HG03060 (cell line): ENCODE measurements around the gene LRP1B.
A peak's percentile ranks its signal among the peaks of the same experiment; 100 is the strongest.

Experiments used
- ATAC-seq: cut with Tn5 transposase; IDR thresholded peaks from one replicate; pipeline ENCODE4 v1.9.1; 2021; ENCODE audit warnings: low read depth, moderate number of reproducible peaks; ENCODE audit not compliant: unreplicated experiment

Gene LRP1B

DNA sequence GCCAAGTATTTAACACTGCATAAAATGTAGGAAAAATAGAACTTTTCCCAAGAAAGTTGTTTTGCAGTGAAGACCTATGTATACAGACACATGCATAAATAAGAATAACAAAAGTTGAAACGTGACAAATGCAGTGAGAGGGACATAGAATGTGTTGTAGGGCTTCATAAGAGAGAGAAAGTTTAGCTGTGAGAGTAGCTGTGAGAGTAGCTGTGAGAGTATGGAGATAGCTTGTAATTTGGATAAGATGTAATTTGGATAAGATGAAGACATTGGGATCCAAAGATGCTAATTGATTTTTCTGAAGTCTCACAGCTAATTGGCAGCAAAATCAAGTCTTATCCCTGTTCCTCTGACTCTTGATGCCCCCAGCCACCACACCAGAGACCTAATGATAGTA, 170.9 kb downstream of the LRP1B start:
- no peak for ATAC-seq

DNA sequence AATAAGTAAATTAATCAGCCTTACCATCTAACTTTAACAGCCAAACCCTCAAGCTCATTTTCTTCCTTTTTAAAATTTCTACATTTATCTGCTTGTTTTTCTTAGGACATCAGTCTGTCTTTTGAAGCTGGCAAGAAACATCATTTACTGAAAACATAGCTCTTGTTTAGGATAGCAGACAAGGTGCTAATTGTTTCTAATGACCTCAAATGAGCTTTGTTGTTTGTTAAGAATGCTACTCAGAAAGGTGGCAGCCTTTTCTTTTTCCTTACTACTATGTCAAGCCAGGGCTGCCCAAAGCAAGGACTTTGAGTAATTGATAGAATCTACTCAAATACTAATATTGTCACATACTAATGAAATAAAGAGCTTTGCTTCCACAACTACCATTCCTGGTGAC, 171.8 kb downstream of the LRP1B start:
- no peak for ATAC-seq

DNA sequence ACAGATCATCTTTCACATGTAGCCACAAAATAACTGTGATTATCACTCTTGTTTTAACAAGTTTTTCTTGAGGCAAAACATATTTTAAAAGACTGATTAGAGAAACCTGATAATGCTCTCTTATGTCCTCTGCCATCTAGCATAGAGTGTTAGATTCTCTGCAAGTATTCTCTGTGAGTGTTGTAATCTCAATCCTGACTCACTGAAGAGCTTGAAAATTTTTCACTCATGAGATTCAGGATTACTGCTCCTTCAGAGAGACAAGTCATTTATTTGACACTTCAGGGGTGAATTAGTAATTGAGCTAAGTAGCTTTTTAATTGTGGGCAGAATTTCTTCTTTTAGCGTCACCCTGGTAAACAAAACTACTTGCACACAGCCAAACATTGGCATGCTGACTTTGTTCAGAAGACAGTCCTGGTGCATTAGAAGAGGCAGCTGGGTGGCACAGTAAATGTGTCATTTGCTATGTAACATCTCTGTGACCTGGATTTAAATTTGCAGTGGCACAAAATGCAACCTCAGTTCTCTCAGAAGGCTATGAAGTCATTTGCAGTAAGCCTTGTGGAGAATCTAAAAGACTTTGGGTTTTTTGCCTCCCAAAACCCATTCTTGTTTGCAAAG, 172.9 kb downstream of the LRP1B start:
- ATAC-seq = no peak

DNA sequence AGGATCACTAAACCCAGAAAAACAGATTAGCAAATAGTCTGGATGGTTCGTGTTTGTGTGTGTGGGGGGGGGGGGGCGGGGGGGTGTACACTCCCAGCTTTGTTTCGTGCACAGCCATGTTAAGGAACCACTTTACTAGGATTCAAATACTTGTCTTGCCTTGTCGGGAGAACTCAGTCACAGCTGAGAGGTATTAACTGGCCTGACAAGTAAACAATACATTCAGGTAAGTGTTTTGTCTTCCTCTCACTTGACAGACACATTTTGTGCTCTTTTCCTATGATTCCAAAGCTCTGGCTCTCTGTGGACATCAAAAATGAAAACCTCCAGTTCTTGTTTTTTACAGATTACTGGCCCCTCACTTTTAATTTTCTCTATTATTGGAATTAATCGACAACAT, 173.5 kb downstream of the LRP1B start:
- ATAC-seq = no peak

DNA sequence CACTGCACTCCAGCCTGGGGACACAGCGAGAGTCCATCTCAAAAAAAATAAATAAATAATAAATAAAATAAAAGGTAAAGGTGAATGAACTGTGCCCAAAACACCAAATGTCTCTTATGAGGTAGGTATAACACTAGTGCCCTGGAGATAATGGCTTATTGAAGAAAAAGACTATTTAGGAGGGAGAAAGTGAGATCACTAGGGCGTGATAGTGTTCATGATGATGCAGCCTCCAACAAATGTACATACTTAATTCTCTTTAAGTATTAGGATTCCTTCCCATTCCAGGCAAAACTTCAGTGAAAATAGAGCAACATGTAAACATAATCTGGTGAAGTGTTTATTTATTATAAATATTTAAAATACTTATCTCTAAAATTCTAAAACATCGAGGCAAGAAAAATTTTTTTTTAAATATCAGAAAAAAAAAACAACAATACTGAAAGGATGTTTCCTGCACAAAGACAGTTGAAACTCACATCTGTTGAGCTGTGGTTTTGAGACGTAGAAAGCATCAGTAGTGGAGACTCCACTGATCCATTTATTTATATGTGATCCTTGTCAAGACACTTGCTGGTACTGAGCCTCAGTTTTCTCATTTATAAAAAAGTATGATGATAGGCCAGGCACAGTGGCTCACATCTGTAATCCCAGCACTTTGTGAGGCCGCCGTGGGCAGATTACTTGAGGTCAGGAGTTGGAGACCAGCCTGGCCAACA, 183.3 kb downstream of the LRP1B start:
- no peak for ATAC-seq

DNA sequence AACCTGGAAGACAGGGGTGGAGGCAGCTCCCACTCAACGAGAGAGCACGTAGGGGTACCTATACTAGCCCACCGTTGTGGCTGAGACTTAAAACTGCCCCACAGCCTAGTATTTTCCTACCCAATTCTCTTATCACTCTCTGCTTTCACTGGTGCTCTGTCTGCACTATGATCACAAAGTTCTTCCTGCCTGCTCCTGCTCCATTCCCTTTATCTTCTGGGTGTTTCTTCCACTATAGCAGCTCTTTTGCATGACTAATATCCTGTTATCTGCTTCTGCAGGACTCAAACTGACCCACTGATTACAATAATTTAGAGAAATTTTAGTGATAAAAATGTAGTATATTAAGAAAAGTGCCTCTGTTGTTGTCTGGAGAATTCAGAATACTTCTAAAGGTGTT, 184.8 kb downstream of the LRP1B start:
- ATAC-seq = no peak

DNA sequence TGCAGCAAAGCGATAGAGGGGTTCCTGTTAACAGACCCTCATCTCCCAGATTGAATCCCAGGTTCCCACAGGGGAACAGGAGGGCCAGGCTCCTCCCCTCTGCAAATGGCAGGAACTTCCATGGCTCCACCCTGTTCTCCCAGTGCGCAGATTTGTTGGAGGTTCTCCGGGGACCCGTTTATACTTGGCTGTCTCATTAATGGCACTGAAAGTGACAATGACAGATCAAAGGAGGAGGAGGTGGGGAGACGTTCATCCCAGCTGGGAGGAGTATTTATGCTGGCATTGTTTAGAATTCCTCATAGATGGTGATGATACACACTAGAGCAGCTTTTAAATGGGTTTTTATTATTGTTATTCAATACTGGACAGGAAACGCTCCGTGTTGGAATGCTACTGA, 186.9 kb downstream of the LRP1B start:
- no peak for ATAC-seq

DNA sequence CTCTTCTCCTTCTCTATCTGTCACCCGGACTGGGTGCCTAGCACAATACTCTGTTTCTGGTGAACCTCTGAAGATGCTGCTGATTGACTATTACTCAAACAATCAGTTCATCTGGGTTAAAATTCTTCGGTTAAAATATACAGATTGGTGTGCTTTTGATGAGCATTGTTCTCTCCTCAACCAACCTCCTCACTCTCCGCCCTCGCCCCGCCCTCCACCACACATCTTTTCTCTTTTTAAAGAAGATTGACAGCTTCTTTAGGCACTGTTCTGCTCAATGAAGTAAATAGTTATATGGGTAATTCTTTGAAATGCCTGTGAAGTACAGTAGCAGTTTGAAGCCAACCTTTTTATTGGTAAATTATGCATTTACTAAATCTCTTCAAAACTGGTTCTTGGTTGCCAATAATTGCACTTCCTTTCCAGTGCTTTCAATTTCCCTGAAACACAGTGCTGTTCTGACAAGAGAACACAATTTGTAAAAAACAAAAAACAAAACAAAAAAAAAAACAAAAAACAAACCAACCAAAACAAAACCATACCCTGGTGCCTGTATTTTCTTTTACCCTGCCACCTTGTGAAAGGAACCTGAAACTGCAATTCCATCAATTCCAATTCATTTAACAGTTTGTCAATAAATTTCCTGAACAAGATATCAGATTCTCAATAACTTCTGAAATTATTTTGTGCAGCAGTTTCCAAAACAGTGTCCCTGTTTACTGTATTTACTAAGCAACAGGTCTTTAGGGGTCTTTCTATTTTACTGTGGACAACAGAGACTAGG, 188.6 kb downstream of the LRP1B start:
- no peak for ATAC-seq

DNA sequence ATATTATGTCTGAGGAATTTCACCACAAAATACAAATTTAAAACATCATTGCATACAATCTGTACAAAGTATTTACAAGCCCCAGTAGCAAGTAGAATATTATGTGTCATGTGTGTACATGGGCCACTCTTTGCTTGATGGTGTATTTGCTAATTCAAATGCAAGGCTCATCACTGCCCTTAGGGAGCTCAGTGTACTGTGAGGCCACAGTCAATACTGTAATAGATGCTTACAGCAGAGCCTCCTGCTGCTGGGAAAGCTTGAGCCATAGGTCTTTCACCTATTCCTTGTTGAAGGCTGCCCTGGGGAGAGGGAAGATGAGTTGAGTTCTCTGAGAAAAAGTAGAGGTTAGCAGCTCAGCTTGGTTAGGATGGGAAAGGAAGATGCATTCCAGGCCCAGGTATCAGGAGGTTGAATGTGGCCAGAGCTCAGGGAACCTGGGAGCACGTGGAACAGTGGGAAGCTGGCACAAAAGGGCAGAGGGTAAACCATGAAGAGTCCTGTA, 189.6 kb downstream of the LRP1B start:
- ATAC-seq = no peak

DNA sequence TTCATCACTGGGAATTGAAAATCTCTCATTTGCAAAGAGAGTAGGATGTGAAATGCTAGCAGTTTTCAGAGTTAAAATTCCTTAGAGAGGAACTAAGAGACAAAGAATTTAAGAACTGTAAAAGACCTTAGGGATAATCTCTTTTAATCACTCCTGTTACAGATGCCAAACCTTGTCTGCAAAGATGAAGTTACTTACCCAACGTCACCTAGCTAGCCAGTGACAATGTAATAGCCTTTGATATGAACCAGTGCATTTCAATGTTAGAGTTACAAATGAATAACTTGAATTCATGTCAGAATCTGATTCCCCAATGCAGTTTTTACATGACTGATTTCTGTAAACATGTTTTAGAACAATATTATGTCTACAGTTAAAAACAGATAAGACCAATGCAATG, 190.1 kb downstream of the LRP1B start:
- ATAC-seq = no peak

DNA sequence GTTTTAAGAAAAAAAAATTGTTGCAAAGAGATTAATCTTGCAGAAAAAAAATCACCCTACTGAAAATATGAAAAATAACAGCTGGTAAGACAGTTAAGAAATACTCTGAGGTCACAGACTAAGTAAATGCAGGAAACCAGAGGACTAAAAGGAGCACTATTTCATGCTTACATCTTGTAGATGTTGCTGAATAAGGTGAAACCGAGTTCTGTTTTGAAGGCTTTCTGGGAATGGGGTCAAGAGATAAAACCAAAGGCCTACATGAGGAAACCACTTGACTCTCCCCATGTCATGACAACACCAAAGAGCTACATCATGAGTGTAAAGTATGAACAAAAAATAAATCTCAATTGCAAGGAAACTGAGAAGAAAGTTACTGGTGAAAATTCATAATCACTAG, 197.6 kb downstream of the LRP1B start:
- ATAC-seq = no peak

DNA sequence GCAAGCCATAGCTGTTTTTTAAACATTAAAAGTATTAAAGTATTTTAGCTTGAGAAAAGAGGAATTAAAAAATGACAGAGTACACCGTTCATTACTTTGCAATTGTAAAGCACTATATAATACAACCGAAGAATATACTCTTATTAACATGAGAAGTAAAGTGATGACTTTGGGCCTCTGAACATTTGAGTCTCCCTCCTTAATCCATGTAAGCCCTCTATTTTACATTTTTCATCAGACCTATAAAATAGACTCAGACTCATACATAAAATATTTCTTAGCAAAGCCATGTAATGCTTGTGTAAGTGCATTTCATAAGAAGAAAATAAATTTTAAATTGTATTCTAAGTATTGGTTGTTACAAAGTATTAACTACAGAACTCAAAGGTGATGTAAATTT, 198.6 kb downstream of the LRP1B start:
- no peak for ATAC-seq

DNA sequence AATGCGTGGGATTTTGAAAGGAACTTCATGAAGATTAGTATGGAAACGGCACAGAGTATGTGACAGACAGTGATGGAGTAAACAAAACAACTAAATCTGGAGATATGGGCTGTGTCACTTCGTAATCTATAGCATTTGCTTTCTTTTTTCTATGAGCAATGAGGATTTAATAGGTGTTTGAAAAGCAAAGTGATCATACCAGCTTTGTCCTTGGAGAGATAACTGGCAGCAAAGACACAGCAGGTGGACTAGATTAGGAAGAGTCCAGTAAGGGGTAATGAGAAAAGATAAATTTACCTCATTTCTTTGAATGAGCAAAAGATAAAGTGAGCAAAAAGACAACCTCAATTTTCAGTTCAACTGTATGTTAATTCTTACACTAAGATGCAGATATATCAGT, 199.0 kb downstream of the LRP1B start:
- no peak for ATAC-seq

DNA sequence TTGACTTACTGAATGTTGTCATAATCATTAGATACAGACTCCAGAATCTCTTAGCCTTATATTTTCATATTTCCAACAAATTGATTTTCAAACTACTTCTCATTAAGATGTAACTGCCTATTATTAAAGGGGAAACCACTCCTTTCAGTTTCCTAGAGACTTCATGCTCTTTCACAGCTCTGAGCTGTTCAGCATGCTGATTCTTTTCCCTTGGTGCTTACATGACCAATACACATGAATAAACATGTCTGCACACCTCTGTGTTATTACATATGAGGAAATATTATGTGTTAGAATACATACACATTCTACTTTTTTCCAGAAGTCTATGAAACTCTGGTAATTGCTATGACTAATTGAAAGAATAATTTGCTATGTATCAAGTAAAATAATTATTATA, 200.0 kb downstream of the LRP1B start:
- no peak for ATAC-seq

DNA sequence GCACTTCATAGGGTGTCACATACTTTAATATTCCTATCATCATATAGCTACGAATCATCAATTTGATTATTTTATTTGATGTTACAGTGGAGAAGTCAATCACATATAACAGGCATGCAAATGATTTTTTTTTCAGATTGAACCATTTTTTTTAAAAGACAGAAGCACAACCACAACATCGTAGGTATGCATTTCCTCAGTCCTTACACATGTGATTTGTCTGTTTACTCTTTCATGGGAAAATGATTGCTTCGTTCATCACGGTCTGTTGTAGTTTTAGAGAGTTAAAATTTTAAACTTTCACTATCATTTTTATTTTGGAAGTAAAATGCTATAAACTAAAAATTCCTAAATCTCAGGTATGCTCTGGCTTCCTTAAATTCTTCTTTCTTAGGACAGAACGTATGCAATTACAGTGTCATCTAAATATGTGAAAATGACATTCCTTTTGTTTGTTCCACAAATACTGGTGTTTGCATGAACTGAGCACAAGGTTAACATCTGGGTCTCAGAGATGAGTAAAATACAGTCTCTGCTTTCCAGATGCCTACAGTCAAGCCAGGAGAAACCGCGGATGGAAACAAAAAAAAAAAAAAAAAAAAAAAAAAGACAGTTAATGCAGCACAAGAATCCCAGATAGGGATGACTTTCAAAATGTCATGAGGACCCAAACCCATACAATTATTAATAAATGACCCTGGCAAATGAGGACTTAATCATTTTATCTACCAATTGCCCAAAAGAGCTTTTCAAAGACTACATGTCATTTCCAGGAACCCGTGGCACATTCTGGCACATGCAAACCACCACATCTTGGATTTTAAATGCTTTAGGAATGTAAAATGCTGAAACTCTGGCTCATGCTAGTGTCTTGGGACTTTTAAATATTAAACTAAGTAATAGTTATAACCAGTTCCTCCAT, 201.2 kb downstream of the LRP1B start:
- ATAC-seq = no peak

DNA sequence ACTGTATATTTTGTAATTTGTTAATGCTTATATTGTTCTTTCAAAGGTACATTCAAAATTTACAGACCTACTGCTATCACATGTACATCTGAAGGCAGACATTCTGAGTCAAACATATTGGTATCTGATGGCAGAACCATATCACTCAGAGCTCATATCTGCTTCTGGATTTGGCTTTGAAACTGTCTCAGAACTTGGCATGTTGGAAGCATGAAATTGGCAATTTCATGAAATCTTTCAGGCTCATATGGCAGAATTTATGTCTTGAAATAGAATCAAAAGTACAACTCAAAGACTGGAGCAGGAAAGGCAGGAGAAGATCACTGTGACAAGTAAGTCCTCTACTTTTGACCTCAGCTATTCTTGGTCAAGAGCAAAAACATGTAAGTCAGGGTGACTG, 202.3 kb downstream of the LRP1B start:
- no peak for ATAC-seq

DNA sequence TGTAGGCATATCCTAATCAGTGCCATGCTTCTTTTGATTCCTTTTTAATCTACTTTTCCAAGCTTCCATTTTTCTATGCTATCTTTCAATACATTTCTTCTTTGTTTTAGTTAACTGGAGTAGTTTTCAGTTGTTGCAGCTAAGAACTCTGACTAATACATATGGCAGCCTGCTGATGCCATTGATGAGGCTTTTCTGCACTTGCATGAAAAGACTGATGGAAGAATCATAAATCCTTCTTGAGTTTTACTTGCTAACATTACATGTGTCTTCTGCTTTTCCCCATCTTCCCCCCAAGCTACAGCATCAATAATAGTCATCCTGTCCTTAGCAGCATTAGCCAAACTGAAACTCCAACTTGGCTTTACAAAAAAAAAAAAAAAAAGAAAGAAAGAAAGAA, 203.3 kb downstream of the LRP1B start:
- no peak for ATAC-seq

DNA sequence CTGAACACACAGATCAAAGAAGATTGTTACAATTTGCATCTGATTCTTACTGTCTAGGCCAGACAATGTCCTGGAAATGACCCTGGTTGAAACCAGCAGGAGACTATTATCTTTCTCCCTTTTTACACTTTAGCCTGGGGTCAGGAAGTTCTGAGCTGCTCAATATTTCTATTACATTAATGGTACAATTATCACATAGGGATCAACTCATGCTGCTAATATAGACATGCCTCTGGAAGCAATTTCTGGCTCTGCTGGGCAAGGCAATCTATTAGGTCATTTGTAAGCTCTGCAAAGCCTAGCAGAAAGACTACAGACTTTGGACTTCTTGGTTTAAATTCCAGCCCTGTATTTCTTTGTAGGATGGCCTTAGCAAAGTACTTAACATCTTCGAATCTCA, 205.3 kb downstream of the LRP1B start:
- no peak for ATAC-seq

DNA sequence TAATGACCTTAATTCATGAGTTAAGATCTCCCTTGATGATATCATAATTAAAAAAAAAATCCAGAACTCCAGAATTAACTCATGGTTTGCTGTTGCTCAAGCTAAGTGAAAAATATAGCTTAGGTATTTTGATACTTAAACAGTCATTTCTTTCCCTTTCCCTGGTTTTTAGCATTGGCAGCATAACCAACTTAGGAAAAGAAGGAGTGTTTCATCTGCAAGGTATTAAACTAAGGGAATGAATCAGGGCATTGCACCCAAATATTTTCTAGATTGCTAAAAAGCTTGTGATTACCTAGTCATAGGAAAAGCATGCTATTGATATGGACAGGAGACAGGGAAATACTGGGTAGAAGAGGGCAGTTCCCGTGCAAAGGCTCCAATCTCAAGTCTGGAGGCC, 207.2 kb downstream of the LRP1B start:
- no peak for ATAC-seq

DNA sequence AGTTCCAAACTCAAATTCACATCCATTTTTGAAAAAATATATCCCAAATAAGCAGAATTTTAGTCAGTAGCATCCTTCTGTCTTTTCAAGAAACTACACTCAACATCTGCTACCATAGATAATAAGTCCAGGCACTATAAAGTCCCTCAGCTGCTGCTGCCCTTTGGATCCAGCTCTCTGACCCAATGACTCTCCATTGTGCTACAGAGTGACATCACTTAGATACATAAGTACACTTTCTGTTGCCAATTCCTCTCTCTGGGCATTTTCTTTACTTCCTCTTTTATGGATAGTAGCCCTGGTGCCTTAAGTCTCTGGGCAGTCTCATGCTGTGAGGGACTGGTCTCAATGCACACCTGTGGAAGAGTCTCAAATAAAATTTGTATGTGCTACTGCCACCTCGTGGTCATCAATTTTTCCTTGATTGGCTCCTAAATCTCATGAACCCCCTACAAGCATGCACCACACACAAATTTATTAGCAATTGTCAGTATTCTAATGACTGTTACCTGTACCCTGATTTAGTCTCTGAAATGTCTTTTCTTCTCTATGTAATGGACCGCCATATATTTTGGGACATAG, 219.2 kb downstream of the LRP1B start:
- ATAC-seq = peak; percentile 65
